ENCODE measurements around the gene HIBCH. TPM values are rescaled to one million over a fixed set of nuclear protein-coding genes. Genes with fewer than 3 reads are reported as not detected.

The HIBCH gene
- total and polyA plus RNA-seq, 10 donors = 12.0 to 38.7 (median 25.5) TPM

DNA sequence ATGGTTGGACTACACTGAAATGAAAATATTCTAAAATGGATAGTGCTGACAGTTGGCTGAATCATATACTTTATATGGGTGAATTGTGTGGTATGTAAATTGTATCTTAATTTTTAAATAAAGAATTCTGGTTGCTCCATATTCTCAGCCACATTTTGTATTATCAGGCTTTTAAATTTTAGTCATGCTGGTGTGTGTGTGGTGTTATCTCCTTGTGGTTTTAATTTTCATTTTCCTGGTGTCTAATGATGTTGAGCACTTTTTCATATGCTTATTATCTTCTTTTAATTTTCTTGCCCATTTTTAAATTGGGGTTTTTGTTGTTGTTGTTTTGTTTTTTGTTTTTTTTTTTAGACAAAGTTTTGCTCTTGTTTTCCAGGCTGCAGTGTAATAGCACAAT lies 3.8 kb upstream of the HIBCH start:
- Histone ChIP-seq H3K4me1 (peaks cover 6 to 19% (median 18%) of the 10 kb centered on the region in 6 donors), H3K36me3 (no peaks in the 10 kb centered on the region), H3K27me3 (replicated peaks in 1 of 7) (no peaks in the 10 kb centered on the region), H3K9me3 (no peaks in the 10 kb centered on the region), H3K27ac (no peak overlapping the region), H3K4me3 (no peak overlapping the region)
- intact Hi-C loops (cut with DNase I; ENCODE audit: low total_unique reads) = no loop called here
- no peak for DNase-seq
- no peak for TF ChIP-seq POLR2AphosphoS5 (IDR thresholded peaks at IDR 0.05)
- TF ChIP-seq POLR2A (IDR thresholded peaks at IDR 0.05) = no peak
- TF ChIP-seq, protein P1, sequence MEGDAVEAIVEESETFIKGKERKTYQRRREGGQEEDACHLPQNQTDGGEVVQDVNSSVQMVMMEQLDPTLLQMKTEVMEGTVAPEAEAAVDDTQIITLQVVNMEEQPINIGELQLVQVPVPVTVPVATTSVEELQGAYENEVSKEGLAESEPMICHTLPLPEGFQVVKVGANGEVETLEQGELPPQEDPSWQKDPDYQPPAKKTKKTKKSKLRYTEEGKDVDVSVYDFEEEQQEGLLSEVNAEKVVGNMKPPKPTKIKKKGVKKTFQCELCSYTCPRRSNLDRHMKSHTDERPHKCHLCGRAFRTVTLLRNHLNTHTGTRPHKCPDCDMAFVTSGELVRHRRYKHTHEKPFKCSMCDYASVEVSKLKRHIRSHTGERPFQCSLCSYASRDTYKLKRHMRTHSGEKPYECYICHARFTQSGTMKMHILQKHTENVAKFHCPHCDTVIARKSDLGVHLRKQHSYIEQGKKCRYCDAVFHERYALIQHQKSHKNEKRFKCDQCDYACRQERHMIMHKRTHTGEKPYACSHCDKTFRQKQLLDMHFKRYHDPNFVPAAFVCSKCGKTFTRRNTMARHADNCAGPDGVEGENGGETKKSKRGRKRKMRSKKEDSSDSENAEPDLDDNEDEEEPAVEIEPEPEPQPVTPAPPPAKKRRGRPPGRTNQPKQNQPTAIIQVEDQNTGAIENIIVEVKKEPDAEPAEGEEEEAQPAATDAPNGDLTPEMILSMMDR (IDR thresholded peaks at IDR 0.05 in 8 of 11, conservative IDR thresholded peaks at IDR 0.05 in 3 of 11) = no peak

DNA sequence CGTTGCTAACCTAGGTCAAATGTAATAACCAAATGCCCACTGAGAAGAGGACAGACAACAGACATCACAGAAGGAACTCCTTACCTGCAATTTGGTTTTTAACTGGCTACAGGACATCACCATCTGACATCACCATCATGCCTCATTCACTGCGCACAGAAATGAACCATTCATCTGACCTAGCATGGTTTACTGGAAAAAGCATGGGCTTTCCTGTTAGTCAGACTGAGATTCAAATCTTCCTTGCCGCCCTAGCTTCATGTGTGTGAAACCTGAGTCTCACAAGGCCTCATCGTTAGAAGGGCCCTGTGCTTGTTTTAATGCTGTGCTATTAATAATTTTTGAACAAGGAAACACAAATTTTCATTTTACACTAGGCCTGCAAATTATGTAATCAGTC lies 1.1 kb upstream of the HIBCH start:
- Histone ChIP-seq H3K27me3 (replicated peaks in 1 of 7) (no peaks in the 10 kb centered on the region), H3K4me3 (peak overlapping the region in 2 of 8 donors; percentile 86 to 94), H3K4me1 (peaks cover 11 to 46% (median 34%) of the 10 kb centered on the region in 6 donors), H3K36me3 (no peaks in the 10 kb centered on the region), H3K27ac (peak overlapping the region; percentile 79 to 93 (median 91)), H3K9me3 (no peaks in the 10 kb centered on the region)
- TF ChIP-seq, protein P1 (IDR thresholded peaks at IDR 0.05 in 8 of 11, conservative IDR thresholded peaks at IDR 0.05 in 3 of 11) = no peak
- no peak for TF ChIP-seq POLR2A (IDR thresholded peaks at IDR 0.05)
- TF ChIP-seq POLR2AphosphoS5 (IDR thresholded peaks at IDR 0.05) = no peak
- WGBS, 5 donors = 71 to 86% (median 73%) methylated on average over 4 of the region's 4 CpGs
- intact Hi-C loops (cut with DNase I; ENCODE audit: low total_unique reads) = no loop called here
- DNase-seq = no peak

DNA sequence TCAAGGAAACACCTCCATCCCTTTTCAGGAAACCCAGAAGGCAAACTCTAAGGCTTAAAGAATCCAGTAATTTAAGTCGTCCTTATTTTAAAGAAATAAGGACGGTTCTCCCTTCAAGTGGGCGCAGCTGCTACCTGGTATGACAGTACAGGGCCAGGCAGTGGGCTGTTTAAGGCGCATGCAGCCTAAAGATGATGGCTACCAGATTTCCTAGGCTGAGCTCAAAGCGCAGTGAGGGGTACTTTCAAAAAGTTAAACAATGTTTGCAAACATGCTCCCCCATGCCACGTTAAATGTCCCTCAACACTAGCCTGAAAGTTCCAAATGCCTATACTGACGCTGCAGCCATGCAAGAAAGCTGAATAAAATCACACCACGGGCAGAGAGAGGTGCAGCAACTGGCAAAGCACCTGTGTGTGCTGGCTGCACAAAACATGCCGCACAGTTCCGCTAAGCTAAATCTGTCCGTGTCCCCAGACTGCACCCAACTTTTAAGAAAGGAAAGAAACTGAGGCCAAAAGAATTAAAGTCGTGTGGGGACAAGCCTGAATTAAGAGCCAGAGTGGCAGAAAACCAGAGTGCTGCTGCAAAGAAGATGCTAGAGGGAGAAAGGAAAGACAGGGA lies 583 bp downstream of the HIBCH start:
- no peaks in the 10 kb centered on the region for H3K36me3 ChIP-seq
- H3K27me3 ChIP-seq (replicated peaks in 1 of 7) = no peaks in the 10 kb centered on the region
- no peak for TF ChIP-seq POLR2AphosphoS5 (IDR thresholded peaks at IDR 0.05)
- TF ChIP-seq, protein P1 (IDR thresholded peaks at IDR 0.05 in 8 of 11, conservative IDR thresholded peaks at IDR 0.05 in 3 of 11) = no peak
- no peak for TF ChIP-seq POLR2A (IDR thresholded peaks at IDR 0.05)
- peak overlapping the region; percentile 59 to 94 (median 81) for H3K4me3 ChIP-seq
- no peak for DNase-seq
- peaks cover 11 to 60% (median 41%) of the 10 kb centered on the region in 6 donors for H3K4me1 ChIP-seq
- intact Hi-C loops (cut with DNase I; ENCODE audit: low total_unique reads) = no loop called here
- H3K9me3 ChIP-seq = no peaks in the 10 kb centered on the region
- 5 to 6% (median 6%) methylated on average over 12 of the region's 12 CpGs for WGBS, 5 donors
- H3K27ac ChIP-seq = peak overlapping the region; percentile 79 to 93 (median 91)

DNA sequence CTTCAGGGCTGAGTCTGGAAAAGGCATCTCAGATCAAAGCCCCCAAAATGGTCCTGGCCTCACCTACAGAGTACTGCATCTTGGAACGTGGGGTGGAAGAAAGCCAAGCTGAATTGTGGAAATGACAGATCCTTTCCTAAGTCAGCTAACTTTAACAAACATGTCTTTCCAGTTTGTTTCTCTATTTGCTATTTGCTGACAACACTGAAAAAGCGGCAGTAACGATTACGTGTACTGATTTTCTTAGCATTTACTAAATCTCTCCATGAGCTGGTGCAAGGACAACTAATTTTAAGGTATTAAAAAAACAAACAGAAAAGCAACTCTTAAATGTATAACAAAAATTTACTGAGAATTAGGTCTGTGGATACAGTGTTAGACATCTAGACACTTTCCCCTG lies 1.1 kb downstream of the HIBCH start:
- Histone ChIP-seq H3K36me3 (no peaks in the 10 kb centered on the region), H3K9me3 (no peaks in the 10 kb centered on the region), H3K4me3 (peak overlapping the region; percentile 59 to 94 (median 81)), H3K4me1 (peaks cover 11 to 66% (median 41%) of the 10 kb centered on the region in 6 donors), H3K27ac (peak overlapping the region in 7 of 8 donors; percentile 16 to 93 (median 91)), H3K27me3 (replicated peaks in 1 of 7) (no peaks in the 10 kb centered on the region)
- intact Hi-C loops (cut with DNase I; ENCODE audit: low total_unique reads) = no loop called here
- TF ChIP-seq, protein P1 (IDR thresholded peaks at IDR 0.05 in 8 of 11, conservative IDR thresholded peaks at IDR 0.05 in 3 of 11) = no peak
- TF ChIP-seq POLR2AphosphoS5 (IDR thresholded peaks at IDR 0.05) (no peak), POLR2A (IDR thresholded peaks at IDR 0.05) (no peak)
- 61 to 83% (median 71%) methylated on average over 4 of the region's 4 CpGs for WGBS, 5 donors
- DNase-seq = no peak
